IPS DF 6.9 (cell line): Measurements from ENCODE around the gene SPTBN4.
"Not testable (repeated sequence)": the region's sequence is repeated elsewhere in the genome, so short reads cannot be mapped to it uniquely, and the experiment has no call there.

Experiments used
- DNase-seq: peaks from one replicate; pipeline ENCODE4 v3.0.0-alpha.2; 2013; ENCODE audit warnings: low read depth, low spot score
- H3K27ac ChIP-seq: one replicate; pipeline ENCODE4 v1.5.1; 2013; ENCODE audit warnings: low read length, control low read depth
- H3K27me3 ChIP-seq: 2 replicates; pipeline ENCODE4 v1.6.1; 2013; ENCODE audit warnings: mild to moderate bottlenecking, low read length; ENCODE audit not compliant: control insufficient read depth, insufficient read depth
- H3K36me3 ChIP-seq: 2 replicates; pipeline ENCODE4 v1.6.1; 2013; ENCODE audit warnings: low read length; ENCODE audit not compliant: control insufficient read depth, insufficient read depth
- H3K4me1 ChIP-seq: 2 replicates; pipeline ENCODE4 v1.6.1; 2013; ENCODE audit warnings: low read length; ENCODE audit not compliant: control insufficient read depth, insufficient read depth
- H3K4me3 ChIP-seq: 2 replicates; pipeline ENCODE4 v1.5.1; 2013; ENCODE audit warnings: mild to moderate bottlenecking, low read length
- H3K9me3 ChIP-seq: 2 replicates; pipeline ENCODE4 v1.6.1; 2013; ENCODE audit warnings: low read length, inconsistent platforms; ENCODE audit not compliant: control insufficient read depth, insufficient read depth
- WGBS: extraction: QIAGEN DNeasy Blood & Tissue Kit; methylation state at CpG from one replicate; pipeline ENCODE4 v1.1.7; 2013; ENCODE audit warnings: mixed read lengths, missing lambda C conversion rate; ENCODE audit not compliant: insufficient read length, insufficient coverage; 5-methylcytosine and 5-hydroxymethylcytosine counted together

SPTBN4 gene

DNA sequence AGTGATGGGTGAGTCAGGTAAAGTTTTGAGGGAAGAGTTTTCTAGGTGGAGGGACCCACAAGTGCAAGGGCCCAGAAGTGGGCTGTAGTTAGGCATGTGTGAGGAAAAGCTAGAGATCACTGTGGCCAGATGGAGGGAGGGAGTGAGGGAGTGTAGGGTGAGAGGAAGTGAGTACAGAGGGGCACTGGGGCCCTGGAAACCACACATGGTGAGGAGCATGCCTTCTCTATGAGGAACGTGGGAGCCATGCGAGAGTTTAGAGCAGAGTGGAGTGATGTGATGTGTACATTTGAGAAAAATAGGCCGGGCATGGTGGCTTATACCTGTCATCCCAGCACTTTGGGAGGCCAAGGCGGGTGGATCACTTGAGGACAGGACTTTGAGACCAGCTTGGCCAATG lies 95.1 kb downstream of the SPTBN4 start:
- WGBS = no CpG with 5 or more reads among the region's 4 CpGs
- Histone ChIP-seq H3K27me3 (peaks cover 4% of the 10 kb centered on the region; the same call in 1 of the 2 replicates), H3K4me1 (peaks cover 2% of the 10 kb centered on the region; the same call in 1 of the 2 replicates), H3K36me3 (no peaks in the 10 kb centered on the region), H3K4me3 (no peak overlapping the region), H3K27ac (no peak overlapping the region), H3K9me3 (no peaks in the 10 kb centered on the region)
- DNase-seq = no peak

DNA sequence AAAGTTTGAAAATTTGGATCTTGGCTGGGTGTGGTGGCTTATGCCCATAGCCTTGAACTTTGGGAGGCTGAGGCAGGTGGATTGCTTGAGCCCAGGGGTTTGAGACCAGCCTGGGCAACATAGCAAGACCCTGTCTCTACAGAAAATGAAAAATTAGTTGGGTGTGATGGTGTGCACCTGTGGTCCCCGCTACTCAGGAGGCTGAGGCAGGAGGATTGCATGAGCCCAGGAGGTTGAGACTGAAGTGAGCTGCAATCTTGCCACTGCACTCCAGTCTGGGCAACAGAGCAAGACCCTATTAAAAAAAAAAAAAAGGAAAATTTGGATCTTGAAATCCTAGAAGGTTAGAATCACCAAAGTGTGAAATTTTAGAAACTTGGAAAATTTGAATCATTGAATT lies 97.7 kb downstream of the SPTBN4 start:
- not testable (repeated sequence) for DNase-seq

DNA sequence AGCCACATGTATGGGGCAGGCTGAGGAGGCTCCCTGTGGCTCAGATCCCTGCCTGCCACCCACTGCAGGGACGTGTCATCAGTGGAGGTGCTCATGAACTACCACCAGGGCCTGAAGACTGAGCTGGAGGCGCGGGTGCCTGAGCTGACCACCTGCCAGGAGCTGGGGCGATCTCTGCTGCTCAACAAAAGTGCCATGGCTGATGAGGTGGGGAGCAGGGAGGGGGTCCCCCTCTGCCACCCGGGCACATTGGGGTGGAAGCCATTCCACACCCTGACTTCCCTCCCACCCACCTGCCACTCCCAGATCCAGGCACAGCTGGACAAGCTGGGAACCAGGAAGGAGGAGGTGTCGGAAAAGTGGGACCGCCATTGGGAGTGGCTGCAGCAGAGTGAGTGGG lies 98.6 kb downstream of the SPTBN4 start:
- no CpG with 5 or more reads among the region's 7 CpGs for WGBS
- no peak overlapping the region for H3K27ac ChIP-seq
- no peaks in the 10 kb centered on the region for H3K36me3 ChIP-seq
- H3K4me1 ChIP-seq = peaks cover 3% of the 10 kb centered on the region; the same call in 1 of the 2 replicates
- no peak overlapping the region for H3K4me3 ChIP-seq
- peaks cover 30% of the 10 kb centered on the region for H3K27me3 ChIP-seq
- H3K9me3 ChIP-seq = no peaks in the 10 kb centered on the region
- no peak for DNase-seq

More for the DNA sequence above, 97.7 kb downstream of the SPTBN4 start:
- H3K4me1 ChIP-seq, H3K27ac ChIP-seq, H3K4me3 ChIP-seq, H3K9me3 ChIP-seq, H3K36me3 ChIP-seq: not testable (repeated sequence)
- WGBS = no CpG with 5 or more reads among the region's 1 CpG
- peaks cover 24% of the 10 kb centered on the region for H3K27me3 ChIP-seq

DNA sequence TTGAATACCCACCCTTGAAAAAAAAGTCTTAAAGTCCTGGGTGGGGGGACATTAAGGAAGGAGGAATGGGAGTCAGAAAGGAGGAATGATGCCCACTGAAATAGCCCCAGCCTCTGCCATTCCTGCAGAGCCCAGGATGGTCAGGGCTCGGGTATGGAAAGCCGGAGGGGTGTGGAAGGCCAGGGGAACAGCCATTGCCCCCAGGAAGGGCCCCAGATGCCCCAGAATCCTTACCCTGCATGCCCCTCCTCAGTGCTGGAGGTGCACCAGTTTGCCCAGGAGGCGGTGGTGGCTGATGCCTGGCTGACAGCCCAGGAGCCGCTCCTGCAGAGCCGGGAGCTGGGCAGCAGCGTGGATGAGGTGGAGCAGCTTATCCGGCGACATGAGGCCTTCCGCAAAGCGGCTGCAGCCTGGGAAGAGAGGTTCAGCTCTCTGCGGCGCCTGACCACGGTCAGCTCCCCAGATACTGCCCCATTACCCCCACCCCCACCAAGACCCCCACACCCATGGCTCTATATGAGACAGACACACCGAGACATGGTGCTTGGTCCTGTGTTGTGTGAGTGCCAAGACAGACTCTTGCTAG lies 99.2 kb downstream of the SPTBN4 start:
- Histone ChIP-seq H3K9me3 (no peaks in the 10 kb centered on the region), H3K27ac (no peak overlapping the region), H3K36me3 (no peaks in the 10 kb centered on the region), H3K4me1 (peaks cover 3% of the 10 kb centered on the region; the same call in 1 of the 2 replicates), H3K27me3 (peaks cover 30% of the 10 kb centered on the region), H3K4me3 (no peak overlapping the region)
- WGBS = no CpG with 5 or more reads among the region's 14 CpGs
- no peak for DNase-seq

DNA sequence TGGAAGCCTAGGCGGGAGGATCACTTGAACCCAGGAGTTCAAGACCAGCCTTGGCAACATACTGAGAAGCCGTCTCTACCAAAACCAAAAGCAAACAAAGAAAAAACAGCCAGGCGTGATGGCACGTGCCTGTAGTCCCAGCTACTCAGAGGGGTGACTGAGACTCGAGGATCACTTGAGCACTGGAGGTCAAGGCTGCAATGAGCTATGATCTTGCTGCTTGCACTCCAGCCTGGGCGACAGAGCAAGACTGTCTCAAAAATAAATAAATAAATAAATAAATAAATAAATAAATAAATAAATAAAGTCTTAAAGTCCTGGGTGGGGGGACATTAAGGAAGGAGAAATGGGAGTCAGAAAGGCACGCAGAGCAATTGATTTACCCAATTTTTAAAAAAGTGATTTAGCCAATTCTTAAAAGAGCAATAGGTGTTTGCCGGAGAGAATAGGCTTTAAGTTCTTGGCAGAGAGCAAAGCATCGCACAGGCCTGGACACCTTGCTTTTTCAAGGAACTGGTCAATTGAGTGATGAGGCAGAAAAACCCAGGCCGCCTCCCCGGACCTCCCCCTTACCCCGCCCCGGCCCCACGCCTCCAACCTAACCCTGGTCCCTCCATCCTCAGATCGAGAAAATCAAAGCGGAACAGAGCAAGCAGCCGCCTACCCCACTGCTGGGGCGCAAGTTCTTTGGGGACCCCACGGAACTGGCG lies 100.4 kb downstream of the SPTBN4 start:
- H3K4me1 ChIP-seq = peaks cover 3% of the 10 kb centered on the region; the same call in 1 of the 2 replicates
- H3K9me3 ChIP-seq = no peaks in the 10 kb centered on the region
- DNase-seq = no peak
- H3K4me3 ChIP-seq = peak overlapping the region; percentile 33; the same call in 1 of the 2 replicates
- peaks cover 30% of the 10 kb centered on the region for H3K27me3 ChIP-seq
- no peak overlapping the region for H3K27ac ChIP-seq
- no peaks in the 10 kb centered on the region for H3K36me3 ChIP-seq
- WGBS = no CpG with 5 or more reads among the region's 20 CpGs

DNA sequence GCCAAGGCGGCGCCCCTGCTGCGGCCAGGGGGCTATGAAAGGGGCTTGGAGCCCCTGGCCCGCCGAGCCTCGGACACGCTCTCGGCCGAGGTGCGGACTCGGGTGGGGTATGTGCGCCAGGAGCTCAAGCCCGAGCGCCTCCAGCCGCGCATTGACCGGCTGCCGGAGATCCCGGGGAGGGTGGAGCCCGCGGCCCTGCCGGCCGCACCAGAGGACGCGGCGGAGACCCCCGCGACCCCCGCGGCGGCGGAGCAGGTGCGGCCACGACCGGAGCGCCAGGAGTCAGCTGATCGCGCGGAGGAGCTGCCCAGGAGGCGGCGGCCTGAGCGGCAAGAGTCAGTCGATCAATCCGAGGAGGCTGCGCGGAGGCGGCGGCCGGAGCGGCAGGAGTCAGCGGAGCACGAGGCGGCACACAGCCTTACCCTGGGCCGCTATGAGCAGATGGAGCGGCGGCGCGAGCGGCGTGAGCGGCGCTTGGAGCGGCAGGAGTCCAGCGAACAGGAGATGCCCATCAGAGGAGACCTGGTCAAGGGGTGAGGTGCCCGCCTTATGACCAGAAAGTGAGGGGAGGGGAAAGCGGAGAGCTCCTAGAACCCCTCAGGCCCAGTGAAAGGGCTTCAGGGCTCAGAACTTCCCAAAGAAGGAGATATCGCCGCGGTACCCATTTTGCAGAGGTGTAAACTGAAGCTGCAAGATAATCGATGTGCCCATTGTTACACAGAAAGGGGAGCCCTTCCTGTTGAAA lies 101.1 kb downstream of the SPTBN4 start:
- DNase-seq = no peak
- peak overlapping the region; percentile 33; the same call in 1 of the 2 replicates for H3K4me3 ChIP-seq

DNA sequence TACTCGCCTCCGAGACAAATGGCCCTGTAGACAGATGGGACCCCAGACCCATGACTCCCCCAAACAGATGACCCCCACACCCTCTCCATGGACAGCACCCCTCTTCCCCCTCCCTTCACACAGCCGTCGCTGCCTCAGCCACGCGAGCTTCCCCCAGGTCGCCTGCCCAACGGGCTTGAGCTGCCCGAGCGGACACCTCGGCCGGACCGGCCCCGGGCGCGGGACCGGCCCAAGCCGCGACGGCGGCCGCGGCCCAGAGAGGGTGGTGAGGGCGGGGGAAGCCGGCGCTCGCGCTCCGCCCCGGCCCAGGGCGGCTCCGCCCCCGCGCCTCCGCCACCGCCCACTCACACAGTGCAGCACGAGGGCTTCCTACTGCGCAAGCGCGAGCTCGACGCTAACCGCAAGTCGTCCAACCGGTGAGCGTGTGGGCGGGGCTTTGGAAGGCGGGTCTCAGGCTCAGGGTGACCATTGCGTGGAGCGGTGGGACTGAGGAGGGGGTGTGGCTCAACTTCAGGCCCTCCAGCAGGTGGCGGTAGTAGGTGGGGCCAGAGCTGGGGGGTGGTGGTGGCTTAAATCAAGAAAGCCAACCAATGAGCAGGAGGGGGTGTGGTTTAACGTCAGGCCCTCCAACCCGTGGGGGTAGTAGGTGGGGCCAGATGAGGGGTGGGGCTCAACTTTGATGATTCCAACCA lies 103.7 kb downstream of the SPTBN4 start:
- no peak overlapping the region for H3K27ac ChIP-seq
- H3K27me3 ChIP-seq = peaks cover 30% of the 10 kb centered on the region
- no peaks in the 10 kb centered on the region for H3K9me3 ChIP-seq
- H3K36me3 ChIP-seq = no peaks in the 10 kb centered on the region
- peaks cover 3% of the 10 kb centered on the region for H3K4me1 ChIP-seq
- DNase-seq = peak; percentile 100
- WGBS = no CpG with 5 or more reads among the region's 53 CpGs
- H3K4me3 ChIP-seq = peak overlapping the region; percentile 28; the same call in 1 of the 2 replicates

More for the DNA sequence above, 101.1 kb downstream of the SPTBN4 start:
- WGBS = no CpG with 5 or more reads among the region's 70 CpGs
- Histone ChIP-seq H3K4me1 (peaks cover 3% of the 10 kb centered on the region; the same call in 1 of the 2 replicates), H3K36me3 (no peaks in the 10 kb centered on the region), H3K27me3 (peaks cover 30% of the 10 kb centered on the region), H3K27ac (no peak overlapping the region), H3K9me3 (no peaks in the 10 kb centered on the region)

GRCh38 chr19:40571005-40571318 lies 104.2 kb downstream of the SPTBN4 start:
- Histone ChIP-seq H3K27ac (no peak overlapping the region), H3K36me3 (no peaks in the 10 kb centered on the region), H3K4me1 (peaks cover 5% of the 10 kb centered on the region), H3K9me3 (no peaks in the 10 kb centered on the region), H3K27me3 (peaks cover 30% of the 10 kb centered on the region), H3K4me3 (no peak overlapping the region)
- WGBS = no CpG with 5 or more reads among the region's 3 CpGs
- DNase-seq = no peak

DNA sequence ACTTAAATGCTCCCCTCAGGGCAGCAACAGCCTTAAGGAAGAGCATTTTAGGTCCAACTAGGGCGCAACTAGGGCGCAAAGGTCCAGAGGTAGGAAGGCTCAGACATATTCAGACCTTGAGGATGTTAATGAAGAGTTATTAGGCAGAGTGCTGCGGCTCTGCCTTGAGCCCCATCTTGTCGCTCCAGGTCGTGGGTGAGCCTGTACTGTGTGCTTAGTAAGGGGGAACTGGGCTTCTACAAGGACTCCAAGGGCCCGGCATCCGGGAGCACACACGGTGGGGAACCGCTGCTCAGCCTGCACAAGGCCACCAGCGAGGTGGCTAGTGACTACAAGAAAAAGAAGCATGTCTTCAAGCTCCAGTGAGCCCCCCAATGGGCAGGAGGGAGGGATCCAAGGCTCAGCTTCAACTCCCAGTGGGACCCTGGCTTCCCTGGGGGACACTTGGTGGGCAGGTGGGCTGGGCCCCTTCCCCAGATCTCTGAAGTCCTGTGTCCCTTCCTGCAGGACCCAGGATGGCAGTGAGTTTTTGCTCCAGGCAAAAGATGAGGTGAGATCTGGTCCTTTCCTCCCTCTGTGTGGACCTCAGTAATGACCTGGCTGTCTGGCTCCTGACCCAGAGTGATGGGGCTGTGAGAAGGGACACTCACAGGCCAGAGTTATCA lies 105.2 kb downstream of the SPTBN4 start:
- no peak for DNase-seq
- H3K36me3 ChIP-seq = no peaks in the 10 kb centered on the region
- no CpG with 5 or more reads among the region's 10 CpGs for WGBS
- H3K9me3 ChIP-seq = no peaks in the 10 kb centered on the region
- H3K27ac ChIP-seq = no peak overlapping the region
- peaks cover 26% of the 10 kb centered on the region for H3K27me3 ChIP-seq
- peaks cover 5% of the 10 kb centered on the region for H3K4me1 ChIP-seq
- no peak overlapping the region for H3K4me3 ChIP-seq

DNA sequence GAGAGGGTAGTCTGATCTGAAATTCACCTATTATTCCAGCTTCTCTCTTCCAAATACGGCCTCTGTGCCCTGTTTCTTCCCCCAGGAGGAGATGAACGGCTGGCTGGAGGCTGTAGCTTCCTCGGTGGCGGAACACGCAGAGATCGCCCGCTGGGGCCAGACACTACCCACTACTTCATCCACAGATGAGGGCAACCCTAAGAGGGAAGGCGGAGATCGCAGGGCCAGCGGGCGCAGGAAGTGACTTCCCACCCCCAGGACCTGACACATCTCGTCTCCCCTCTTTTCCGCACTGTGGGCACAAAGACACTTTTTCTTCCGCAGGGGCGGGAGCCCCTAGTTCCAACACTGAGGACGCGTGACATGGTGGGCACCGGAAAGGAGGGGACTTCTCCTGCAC lies 108.5 kb downstream of the SPTBN4 start:
- no CpG with 5 or more reads among the region's 18 CpGs for WGBS
- H3K4me1 ChIP-seq = peaks cover 2% of the 10 kb centered on the region
- DNase-seq = no peak
- no peaks in the 10 kb centered on the region for H3K27me3 ChIP-seq
- H3K9me3 ChIP-seq = no peaks in the 10 kb centered on the region
- H3K27ac ChIP-seq = no peak overlapping the region
- H3K4me3 ChIP-seq = peak overlapping the region; percentile 93; the same call in 1 of the 2 replicates
- peaks cover 5% of the 10 kb centered on the region for H3K36me3 ChIP-seq
